Bone marrow (tissue), 2 donors: Measurements from ENCODE around the gene MRPL39.

Source experiments
- DNase-seq, 2 donors: peaks; one replicate each; lab custom pipeline; 2025; lab: John Stamatoyannopoulos, UW

Gene MRPL39

GRCh38 chr21:25568246-25568645, 39.0 kb downstream of the MRPL39 start:
- DNase-seq = peak in 1 of 2 donors; percentile 16

DNA sequence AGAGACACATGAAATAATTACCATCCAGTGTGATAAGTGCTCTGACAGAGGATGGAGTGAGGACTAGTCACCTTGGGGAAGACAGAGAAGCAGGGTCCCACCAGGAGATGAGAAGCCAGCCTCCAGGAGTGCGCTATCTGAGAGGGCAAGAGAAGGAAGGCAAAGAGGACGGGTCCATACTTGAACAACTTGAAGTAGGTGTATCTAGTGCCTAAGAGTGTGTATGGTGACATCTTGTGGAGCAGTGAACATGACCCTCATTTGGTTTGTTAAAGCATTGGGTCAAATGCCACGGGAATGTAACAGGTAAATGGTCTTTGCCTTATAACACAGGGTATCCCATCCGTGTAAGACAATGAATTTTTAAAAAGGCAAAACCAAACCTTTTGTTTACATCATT, 39.8 kb downstream of the MRPL39 start:
- DNase-seq = no peak

GRCh38 chr21:25566645-25567044, 40.6 kb downstream of the MRPL39 start:
- DNase-seq = no peak

GRCh38 chr21:25565272-25566211, 41.7 kb downstream of the MRPL39 start:
- DNase-seq = no peak

DNA sequence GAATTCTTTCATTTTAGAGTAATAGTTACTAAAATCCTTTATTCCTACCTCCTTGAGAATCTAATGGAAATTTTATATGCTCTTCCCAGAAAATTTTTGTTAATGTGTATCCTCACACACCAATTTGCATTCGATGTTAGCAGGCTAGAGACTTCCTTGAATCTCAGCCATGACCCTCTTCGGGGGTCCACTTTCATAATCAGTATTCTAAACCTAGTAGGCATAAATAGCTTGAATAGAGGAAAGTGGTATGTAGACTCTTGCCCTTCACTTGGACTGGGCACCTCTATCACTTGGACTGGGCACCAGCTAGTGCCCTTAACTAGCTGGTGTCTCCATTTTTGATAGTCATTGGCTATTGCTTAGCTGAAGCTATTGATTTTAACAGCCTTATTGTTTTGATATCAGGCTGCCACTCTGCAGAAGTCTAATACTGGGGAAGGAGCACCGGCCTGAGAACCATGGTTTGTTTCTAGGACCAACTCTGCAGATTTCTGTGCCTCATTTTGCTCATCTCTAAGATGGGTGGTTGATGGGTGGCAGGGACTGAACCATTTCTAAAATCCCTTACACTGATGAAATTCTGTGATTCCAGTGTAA, 42.8 kb downstream of the MRPL39 start:
- DNase-seq = no peak

GRCh38 chr21:25563361-25564116, 43.7 kb downstream of the MRPL39 start:
- no peak for DNase-seq

GRCh38 chr21:25562660-25563059, 44.6 kb downstream of the MRPL39 start:
- no peak for DNase-seq

GRCh38 chr21:25561668-25562641, 45.3 kb downstream of the MRPL39 start:
- peak; percentile 70 to 88 for DNase-seq

DNA sequence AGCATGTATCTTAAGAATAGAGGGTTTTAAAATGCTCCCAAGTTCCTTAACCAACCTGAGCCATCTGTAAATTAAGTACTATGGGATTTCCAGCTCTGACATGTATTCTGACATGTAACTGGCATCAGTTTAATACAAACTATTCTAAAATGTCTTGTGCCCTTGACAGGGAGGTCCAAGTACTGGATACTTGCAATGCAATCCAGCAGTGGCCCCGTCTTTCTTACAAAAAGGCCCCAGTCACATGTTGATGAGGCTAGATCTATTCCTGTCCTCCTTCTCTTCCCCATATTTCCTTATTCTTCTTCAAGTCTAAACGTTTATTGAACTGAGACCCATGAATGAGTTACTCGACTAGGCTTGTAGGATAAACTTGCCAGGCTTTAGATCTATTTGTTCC, 46.4 kb downstream of the MRPL39 start:
- no peak for DNase-seq

GRCh38 chr21:25560271-25560685, 47.0 kb downstream of the MRPL39 start:
- DNase-seq = no peak

DNA sequence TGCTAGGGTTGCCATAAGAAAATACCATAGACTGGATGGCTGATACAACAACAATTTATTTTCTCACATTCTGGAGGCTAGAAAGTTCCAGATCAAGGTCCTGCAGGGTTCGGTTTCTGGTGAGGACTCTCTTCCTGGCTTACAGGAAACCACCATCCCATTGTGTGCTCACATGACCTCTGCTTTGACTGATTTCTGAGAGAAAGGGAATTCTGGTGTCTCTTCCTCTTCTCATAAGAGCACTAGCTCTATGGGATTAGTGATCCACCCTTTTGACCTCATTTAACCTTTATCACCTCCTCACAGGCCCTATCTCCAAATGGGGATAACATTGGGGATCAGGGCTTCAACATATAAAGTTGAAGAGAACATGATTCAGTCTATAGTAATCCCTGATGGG, 47.5 kb downstream of the MRPL39 start:
- DNase-seq = no peak

- DNase-seq = no peak
Measured at GRCh38 chr21:25558123-25558522, 49.2 kb downstream of the MRPL39 start.

GRCh38 chr21:25557180-25557579, 50.1 kb downstream of the MRPL39 start:
- no peak for DNase-seq

DNA sequence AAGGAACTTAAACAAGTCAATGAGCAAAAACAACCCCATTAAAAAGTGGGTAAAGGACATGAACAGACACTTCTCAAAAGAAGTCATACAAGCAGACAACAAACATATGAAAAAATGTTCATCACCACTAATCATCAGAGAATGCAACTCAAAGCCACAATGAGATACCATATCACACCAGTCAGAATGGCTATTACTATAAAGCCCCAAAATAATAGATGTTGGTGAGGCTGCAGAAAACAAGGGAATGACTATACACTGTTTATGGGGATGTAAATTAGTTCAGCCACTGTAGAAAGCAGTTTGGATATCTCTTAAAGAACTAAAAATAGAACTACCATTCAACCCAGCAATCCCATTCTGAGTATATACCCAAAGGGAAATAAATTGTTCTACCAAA, 51.2 kb downstream of the MRPL39 start:
- no peak for DNase-seq

GRCh38 chr21:25555492-25555891, 51.8 kb downstream of the MRPL39 start:
- no peak for DNase-seq

DNA sequence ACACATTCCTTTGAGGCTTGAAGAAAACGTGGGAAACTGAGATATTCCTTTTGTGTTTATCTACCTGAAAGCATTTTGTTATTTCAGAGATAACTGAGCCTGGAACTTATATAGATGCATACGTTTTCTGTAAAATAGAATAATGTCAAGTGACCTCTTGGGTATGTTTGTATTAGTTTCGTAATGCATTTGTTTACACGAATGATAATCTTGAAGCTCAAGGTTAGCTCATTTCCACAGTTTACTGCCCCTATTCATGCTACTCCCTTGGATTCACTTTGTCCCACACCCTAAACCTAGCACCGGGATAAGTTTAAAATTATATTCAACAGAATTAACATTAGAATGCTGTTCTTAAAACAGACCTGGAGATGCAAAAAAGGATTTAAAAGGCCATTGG, 54.4 kb downstream of the MRPL39 start:
- DNase-seq = no peak

- DNase-seq = no peak
Measured at GRCh38 chr21:25551569-25551968, 55.7 kb downstream of the MRPL39 start.

DNA sequence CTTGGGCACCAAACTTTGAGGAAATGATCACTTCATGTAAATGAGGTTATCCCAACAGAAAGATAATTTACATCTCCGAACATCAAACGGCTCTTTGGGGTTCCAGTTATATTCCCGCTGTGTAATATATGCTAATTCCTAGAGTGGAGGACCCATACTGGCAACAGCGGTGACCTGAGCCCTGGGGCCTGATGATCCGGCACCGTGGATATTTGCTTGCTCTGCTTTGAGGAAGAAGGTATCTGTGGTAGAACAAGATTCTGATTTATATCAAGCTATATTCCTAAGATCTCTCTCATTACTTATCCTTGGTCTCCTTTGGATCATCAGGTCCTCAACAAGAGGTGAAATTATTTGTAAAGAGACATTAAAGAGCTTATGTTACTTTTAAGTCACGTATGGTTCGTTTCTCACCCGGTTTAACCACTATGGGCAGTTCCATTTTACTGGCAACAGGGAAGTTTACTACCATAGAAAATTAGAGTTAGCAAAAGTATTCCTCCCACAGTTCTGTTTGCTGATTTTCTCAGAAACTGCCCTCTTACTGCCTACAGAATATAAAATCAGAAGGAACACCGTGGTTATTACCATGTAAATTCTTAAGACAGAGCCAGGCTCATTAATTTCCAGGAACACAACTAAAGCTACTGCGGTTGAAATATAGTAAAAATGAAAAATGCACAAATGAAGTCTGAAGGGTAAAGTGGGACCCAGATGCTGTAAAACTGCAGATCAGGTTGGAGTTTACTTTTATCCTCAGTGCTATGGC, 56.7 kb downstream of the MRPL39 start:
- DNase-seq = no peak

- DNase-seq = no peak
Measured at GRCh38 chr21:25541042-25541441, 66.2 kb downstream of the MRPL39 start.

GRCh38 chr21:25539606-25540005, 67.7 kb downstream of the MRPL39 start:
- no peak for DNase-seq

- DNase-seq = no peak
Measured at GRCh38 chr21:25537174-25537573, 70.1 kb downstream of the MRPL39 start.
